WTC11 (cell line): Measurements from ENCODE around the gene TOM1. TPM values are rescaled to one million over a fixed set of nuclear protein-coding genes. Genes with fewer than 3 reads are reported as not detected.

Experiments used
- ATAC-seq: fragments of 200-7000 bp; cut with Tn5 transposase; 2 replicates; pipeline ENCODE4 v1.10.0; 2021; ENCODE audit warnings: mild to moderate bottlenecking, moderate library complexity
- CTCF ChIA-PET: fragments of 300-600 bp; sonication (Branson Sonifier 250); formaldehyde crosslinking; loops from one replicate; lab custom pipeline; 2021; ENCODE audit warnings: antibody characterized with exemption; lab: Charles Lee
- POLR2A ChIA-PET: fragments of 350-600 bp; sonication (Branson Sonifier 250); formaldehyde crosslinking; loops from one replicate; lab custom pipeline; 2021; ENCODE audit warnings: antibody characterized with exemption; lab: Charles Lee
- DNase-seq: peaks from one replicate; pipeline ENCODE4 v3.0.0; 2021; ENCODE audit warnings: low spot score
- H3K27ac Mint-ChIP-seq: 2 replicates; pipeline ENCODE4 v1.8.0; 2021; ENCODE audit warnings: mixed read lengths
- H3K27me3 Mint-ChIP-seq: 2 replicates; pipeline ENCODE4 v1.8.0; 2021; ENCODE audit warnings: low read depth, mild to moderate bottlenecking, moderate library complexity, mixed read lengths
- H3K36me3 Mint-ChIP-seq: 2 replicates; pipeline ENCODE4 v1.8.0; 2021; ENCODE audit warnings: mixed read lengths
- H3K4me1 Mint-ChIP-seq: 2 replicates; pipeline ENCODE4 v1.8.0; 2022; ENCODE audit warnings: mixed read lengths
- H3K4me3 Mint-ChIP-seq: 2 replicates; pipeline ENCODE4 v1.8.0; 2021; ENCODE audit warnings: mild to moderate bottlenecking, moderate library complexity, mixed read lengths
- H3K9me3 Mint-ChIP-seq: 2 replicates; pipeline ENCODE4 v1.8.0; 2021; ENCODE audit warnings: mixed read lengths
- CDX4 ChIP-seq: fragments of 250-450 bp; sonication (Bioruptor Pico); IDR thresholded peaks from 2 replicates; pipeline ENCODE4 v1.9.0; 2021; ENCODE audit warnings: moderate library complexity, mild to moderate bottlenecking, inconsistent platforms, borderline replicate concordance
- CREB1 ChIP-seq: sonication (generic); formaldehyde crosslinking; IDR thresholded peaks from 2 replicates; pipeline ENCODE4 v1.8.0; 2023; ENCODE audit warnings: mild to moderate bottlenecking, missing genetic modification reagents
- ERG ChIP-seq: fragments of 250-450 bp; sonication (Bioruptor Pico); IDR thresholded peaks from 2 replicates; pipeline ENCODE4 v1.8.0; 2021; ENCODE audit warnings: mild to moderate bottlenecking
- FOXP1 ChIP-seq: sonication (generic); formaldehyde crosslinking; IDR thresholded peaks from 2 replicates; pipeline ENCODE4 v1.8.0; 2022; ENCODE audit warnings: missing genetic modification reagents, mild to moderate bottlenecking, moderate library complexity, borderline replicate concordance
- FOXP4 ChIP-seq: sonication (generic); formaldehyde crosslinking; IDR thresholded peaks from 2 replicates; pipeline ENCODE4 v1.8.0; 2022; ENCODE audit warnings: mild to moderate bottlenecking, missing genetic modification reagents
- JUN ChIP-seq: sonication (generic); formaldehyde crosslinking; IDR thresholded peaks from 2 replicates; pipeline ENCODE4 v1.8.0; 2023; ENCODE audit warnings: mild to moderate bottlenecking, missing genetic modification reagents
- KAT7 ChIP-seq: sonication (generic); formaldehyde crosslinking; IDR thresholded peaks from 2 replicates; pipeline ENCODE4 v1.8.1; 2023; ENCODE audit warnings: missing genetic modification reagents, mild to moderate bottlenecking, borderline replicate concordance
- NFYB ChIP-seq: sonication (generic); formaldehyde crosslinking; conservative IDR thresholded peaks from 2 replicates; pipeline ENCODE4 v1.8.0; 2022; ENCODE audit warnings: low read depth, missing genetic modification reagents
- OVOL2 ChIP-seq: fragments of 250-450 bp; sonication (Bioruptor Pico); IDR thresholded peaks from 2 replicates; pipeline ENCODE4 v1.9.0; 2021; ENCODE audit warnings: mild to moderate bottlenecking, borderline replicate concordance
- ZBTB43 ChIP-seq: sonication (generic); formaldehyde crosslinking; IDR thresholded peaks from 2 replicates; pipeline ENCODE4 v1.8.1; 2023; ENCODE audit warnings: mild to moderate bottlenecking, missing genetic modification reagents
- ZNF423 ChIP-seq: fragments of 250-450 bp; sonication (Bioruptor Pico); IDR thresholded peaks from 2 replicates; pipeline ENCODE4 v2.1.2; 2022; ENCODE audit warnings: mild to moderate bottlenecking, moderate library complexity
- total RNA-seq: library from RNA; stranded (reverse); gene quantifications from 3 replicates; pipeline ENCODE4 v1.2.3, GENCODE V29; 2021
- TF ChIP-seq, protein P1 (sequence below): fragments of 250-450 bp; sonication (Bioruptor Pico); IDR thresholded peaks from 2 replicates; pipeline ENCODE4 v2.1.2; 2022; ENCODE audit warnings: mild to moderate bottlenecking, moderate library complexity
- TF ChIP-seq, protein P2 (sequence below): fragments of 250-450 bp; sonication (Bioruptor Pico); IDR thresholded peaks from 2 replicates; pipeline ENCODE4 v1.9.0; 2021; ENCODE audit warnings: mild to moderate bottlenecking, borderline replicate concordance
- TF ChIP-seq, protein P3 (sequence below): fragments of 200-600 bp; IDR thresholded peaks from 2 replicates; pipeline ENCODE4 v1.8.0; 2022; ENCODE audit warnings: antibody characterized with exemption

The TOM1 gene
- total RNA-seq, 1 experiment from 2014 or later = 23.5 TPM

GRCh38 chr22:35384527-35384926 is 84.8 kb downstream of the TOM1 start (continued):
- TF ChIP-seq, protein P1, sequence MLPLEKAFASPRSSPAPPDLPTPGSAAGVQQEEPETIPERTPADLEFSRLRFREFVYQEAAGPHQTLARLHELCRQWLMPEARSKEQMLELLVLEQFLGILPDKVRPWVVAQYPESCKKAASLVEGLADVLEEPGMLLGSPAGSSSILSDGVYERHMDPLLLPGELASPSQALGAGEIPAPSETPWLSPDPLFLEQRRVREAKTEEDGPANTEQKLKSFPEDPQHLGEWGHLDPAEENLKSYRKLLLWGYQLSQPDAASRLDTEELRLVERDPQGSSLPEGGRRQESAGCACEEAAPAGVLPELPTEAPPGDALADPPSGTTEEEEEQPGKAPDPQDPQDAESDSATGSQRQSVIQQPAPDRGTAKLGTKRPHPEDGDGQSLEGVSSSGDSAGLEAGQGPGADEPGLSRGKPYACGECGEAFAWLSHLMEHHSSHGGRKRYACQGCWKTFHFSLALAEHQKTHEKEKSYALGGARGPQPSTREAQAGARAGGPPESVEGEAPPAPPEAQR (CRISPR knock-in tag) = no peak

DNA sequence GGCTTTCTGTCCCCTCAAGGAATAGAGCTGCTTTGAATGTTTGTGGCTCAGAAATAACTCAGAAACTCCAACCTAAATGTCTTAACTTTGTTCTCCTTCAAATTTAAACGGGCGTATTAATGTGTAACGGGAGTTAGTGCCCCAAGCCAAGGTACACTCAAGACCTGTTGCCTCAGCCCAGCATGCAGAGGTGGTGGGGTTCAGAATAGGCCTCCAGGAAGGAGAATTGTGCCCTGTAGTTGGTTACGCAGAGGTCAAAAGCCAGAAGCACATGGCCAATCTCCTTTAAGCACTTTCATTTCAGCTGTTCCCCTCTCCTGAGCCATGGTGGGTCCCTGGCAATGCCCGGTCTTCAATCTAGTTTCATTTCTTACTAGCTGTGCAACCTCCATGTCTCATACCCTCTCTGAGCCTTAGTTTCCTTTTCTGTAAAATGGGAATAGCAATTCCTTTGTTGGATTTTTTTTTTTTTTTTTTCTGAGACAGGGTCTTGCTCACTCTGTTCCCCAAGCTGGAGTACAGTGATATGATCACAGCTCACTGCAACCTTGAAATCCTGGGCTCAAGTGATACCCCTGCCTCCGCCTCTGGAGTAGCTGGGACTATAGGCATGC is 85.4 kb downstream of the TOM1 start:
- TF ChIP-seq, protein P2, sequence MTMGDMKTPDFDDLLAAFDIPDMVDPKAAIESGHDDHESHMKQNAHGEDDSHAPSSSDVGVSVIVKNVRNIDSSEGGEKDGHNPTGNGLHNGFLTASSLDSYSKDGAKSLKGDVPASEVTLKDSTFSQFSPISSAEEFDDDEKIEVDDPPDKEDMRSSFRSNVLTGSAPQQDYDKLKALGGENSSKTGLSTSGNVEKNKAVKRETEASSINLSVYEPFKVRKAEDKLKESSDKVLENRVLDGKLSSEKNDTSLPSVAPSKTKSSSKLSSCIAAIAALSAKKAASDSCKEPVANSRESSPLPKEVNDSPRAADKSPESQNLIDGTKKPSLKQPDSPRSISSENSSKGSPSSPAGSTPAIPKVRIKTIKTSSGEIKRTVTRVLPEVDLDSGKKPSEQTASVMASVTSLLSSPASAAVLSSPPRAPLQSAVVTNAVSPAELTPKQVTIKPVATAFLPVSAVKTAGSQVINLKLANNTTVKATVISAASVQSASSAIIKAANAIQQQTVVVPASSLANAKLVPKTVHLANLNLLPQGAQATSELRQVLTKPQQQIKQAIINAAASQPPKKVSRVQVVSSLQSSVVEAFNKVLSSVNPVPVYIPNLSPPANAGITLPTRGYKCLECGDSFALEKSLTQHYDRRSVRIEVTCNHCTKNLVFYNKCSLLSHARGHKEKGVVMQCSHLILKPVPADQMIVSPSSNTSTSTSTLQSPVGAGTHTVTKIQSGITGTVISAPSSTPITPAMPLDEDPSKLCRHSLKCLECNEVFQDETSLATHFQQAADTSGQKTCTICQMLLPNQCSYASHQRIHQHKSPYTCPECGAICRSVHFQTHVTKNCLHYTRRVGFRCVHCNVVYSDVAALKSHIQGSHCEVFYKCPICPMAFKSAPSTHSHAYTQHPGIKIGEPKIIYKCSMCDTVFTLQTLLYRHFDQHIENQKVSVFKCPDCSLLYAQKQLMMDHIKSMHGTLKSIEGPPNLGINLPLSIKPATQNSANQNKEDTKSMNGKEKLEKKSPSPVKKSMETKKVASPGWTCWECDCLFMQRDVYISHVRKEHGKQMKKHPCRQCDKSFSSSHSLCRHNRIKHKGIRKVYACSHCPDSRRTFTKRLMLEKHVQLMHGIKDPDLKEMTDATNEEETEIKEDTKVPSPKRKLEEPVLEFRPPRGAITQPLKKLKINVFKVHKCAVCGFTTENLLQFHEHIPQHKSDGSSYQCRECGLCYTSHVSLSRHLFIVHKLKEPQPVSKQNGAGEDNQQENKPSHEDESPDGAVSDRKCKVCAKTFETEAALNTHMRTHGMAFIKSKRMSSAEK (CRISPR knock-in tag) = no peak
- TF ChIP-seq, protein P1 (CRISPR knock-in tag) = no peak
- TF ChIP-seq OVOL2 (CRISPR knock-in tag) = no peak
- no peak for TF ChIP-seq CDX4 (CRISPR knock-in tag)
- TF ChIP-seq KAT7 (CRISPR knock-in tag) = no peak
- no peak for TF ChIP-seq FOXP1 (CRISPR knock-in tag)
- ChIA-PET CTCF (interaction anchor here (0.7 to 1.1 kb wide), 2 partner anchors 9 to 36 kb away, joined by 3 read pairs; no protein-coding TSS in a partner anchor), POLR2A (interaction anchor here (0.6 to 0.7 kb wide), 2 partner anchors 9 kb away, joined by 4 to 6 read pairs; no protein-coding TSS in a partner anchor)
- Mint-ChIP-seq H3K4me1 (peaks cover 17% of the 10 kb centered on the region), H3K36me3 (peaks cover 5% of the 10 kb centered on the region; the same call in 1 of the 2 replicates), H3K4me3 (no peak overlapping the region), H3K27ac (no peak overlapping the region), H3K9me3 (no peaks in the 10 kb centered on the region), H3K27me3 (no peaks in the 10 kb centered on the region)
- DNase-seq (no peak), ATAC-seq (no peak)

- ATAC-seq (no peak), DNase-seq (no peak)
- peaks cover 5% of the 10 kb centered on the region for H3K4me1 Mint-ChIP-seq
- no peak overlapping the region for H3K27ac Mint-ChIP-seq
- H3K4me3 Mint-ChIP-seq = no peak overlapping the region
- ChIA-PET CTCF (no interaction called here), POLR2A (interaction anchor here (0.5 kb wide), 1 partner anchor 47 kb away, joined by 10 read pairs; no protein-coding TSS in a partner anchor)
- H3K9me3 Mint-ChIP-seq = no peaks in the 10 kb centered on the region
- no peaks in the 10 kb centered on the region for H3K27me3 Mint-ChIP-seq
- H3K36me3 Mint-ChIP-seq = peaks cover 5% of the 10 kb centered on the region; the same call in 1 of the 2 replicates
- TF ChIP-seq JUN (CRISPR knock-in tag) (no peak), CREB1 (CRISPR knock-in tag) (no peak), NFYB (CRISPR knock-in tag) (no peak), ERG (CRISPR knock-in tag) (no peak), ZBTB43 (CRISPR knock-in tag) (no peak), ZNF423 (CRISPR knock-in tag) (no peak), FOXP4 (CRISPR knock-in tag) (no peak)
- TF ChIP-seq, protein P3, sequence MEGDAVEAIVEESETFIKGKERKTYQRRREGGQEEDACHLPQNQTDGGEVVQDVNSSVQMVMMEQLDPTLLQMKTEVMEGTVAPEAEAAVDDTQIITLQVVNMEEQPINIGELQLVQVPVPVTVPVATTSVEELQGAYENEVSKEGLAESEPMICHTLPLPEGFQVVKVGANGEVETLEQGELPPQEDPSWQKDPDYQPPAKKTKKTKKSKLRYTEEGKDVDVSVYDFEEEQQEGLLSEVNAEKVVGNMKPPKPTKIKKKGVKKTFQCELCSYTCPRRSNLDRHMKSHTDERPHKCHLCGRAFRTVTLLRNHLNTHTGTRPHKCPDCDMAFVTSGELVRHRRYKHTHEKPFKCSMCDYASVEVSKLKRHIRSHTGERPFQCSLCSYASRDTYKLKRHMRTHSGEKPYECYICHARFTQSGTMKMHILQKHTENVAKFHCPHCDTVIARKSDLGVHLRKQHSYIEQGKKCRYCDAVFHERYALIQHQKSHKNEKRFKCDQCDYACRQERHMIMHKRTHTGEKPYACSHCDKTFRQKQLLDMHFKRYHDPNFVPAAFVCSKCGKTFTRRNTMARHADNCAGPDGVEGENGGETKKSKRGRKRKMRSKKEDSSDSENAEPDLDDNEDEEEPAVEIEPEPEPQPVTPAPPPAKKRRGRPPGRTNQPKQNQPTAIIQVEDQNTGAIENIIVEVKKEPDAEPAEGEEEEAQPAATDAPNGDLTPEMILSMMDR = no peak
These were observed 87.1 kb downstream of the TOM1 start for GRCh38 chr22:35386670-35387288.
